GM04504 (cell line): Measurements from ENCODE around the gene PSPH.
"Not testable (repeated sequence)": the region's sequence is repeated elsewhere in the genome, so short reads cannot be mapped to it uniquely, and the experiment has no call there.

Source experiments
- DNase-seq: peaks from one replicate; pipeline ENCODE4 v3.0.0-alpha.2; 2012; ENCODE audit warnings: low read depth

Gene PSPH

GRCh38 chr7:56062382-56062781, 11.1 kb upstream of the PSPH start:
- DNase-seq = no peak

GRCh38 chr7:56053993-56054392, 2.7 kb upstream of the PSPH start:
- no peak for DNase-seq

- no peak for DNase-seq
These were observed 2.1 kb upstream of the PSPH start for GRCh38 chr7:56053379-56053778.

GRCh38 chr7:56051053-56051338, 248 bp downstream of the PSPH start:
- no peak for DNase-seq

- not testable (repeated sequence) for DNase-seq
These were observed 2.5 kb downstream of the PSPH start for GRCh38 chr7:56048763-56049162.

GRCh38 chr7:56048245-56048644, 3.0 kb downstream of the PSPH start:
- no peak for DNase-seq

GRCh38 chr7:56047446-56048116, 3.7 kb downstream of the PSPH start:
- DNase-seq = not testable (repeated sequence)

- peak; percentile 54 for DNase-seq
These were observed 4.4 kb downstream of the PSPH start for GRCh38 chr7:56046721-56047445.

GRCh38 chr7:56045758-56046157, 5.5 kb downstream of the PSPH start:
- not testable (repeated sequence) for DNase-seq

GRCh38 chr7:56040730-56041129, 10.5 kb downstream of the PSPH start:
- no peak for DNase-seq

GRCh38 chr7:56033671-56034432, 17.4 kb downstream of the PSPH start:
- DNase-seq = no peak

- not testable (repeated sequence) for DNase-seq
These were observed 18.7 kb downstream of the PSPH start for GRCh38 chr7:56032578-56032977.

GRCh38 chr7:56031556-56031955, 19.7 kb downstream of the PSPH start:
- DNase-seq = not testable (repeated sequence)

- no peak for DNase-seq
These were observed 20.9 kb downstream of the PSPH start for GRCh38 chr7:56030340-56030739.

- DNase-seq = no peak
These were observed 22.2 kb downstream of the PSPH start for GRCh38 chr7:56028942-56029630.

GRCh38 chr7:56026538-56026937, 24.7 kb downstream of the PSPH start:
- no peak for DNase-seq

GRCh38 chr7:56023500-56023899, 27.7 kb downstream of the PSPH start:
- no peak for DNase-seq

- no peak for DNase-seq
These were observed 31.7 kb downstream of the PSPH start for GRCh38 chr7:56019501-56019900.

GRCh38 chr7:56017015-56017414, 34.2 kb downstream of the PSPH start:
- not testable (repeated sequence) for DNase-seq

GRCh38 chr7:56009695-56010094, 41.5 kb downstream of the PSPH start:
- DNase-seq = no peak

- DNase-seq = no peak
These were observed 43.4 kb downstream of the PSPH start for GRCh38 chr7:56007891-56008290.

- DNase-seq = no peak
These were observed 44.0 kb downstream of the PSPH start for GRCh38 chr7:56007167-56007652.
